Measurements from ENCODE around the gene ANXA10. TPM values are rescaled to one million over a fixed set of nuclear protein-coding genes. Genes with fewer than 3 reads are reported as not detected.

ANXA10 gene
- total and polyA plus RNA-seq, 2 donors (not counting 3 experiments of a cell fraction or from before 2014, with no cell fraction given): not detected

GRCh38 chr4:168167714-168168284 lies 75.5 kb downstream of the ANXA10 start:
- Histone ChIP-seq H3K36me3 (ENCODE audit: control insufficient read depth in 2 of 2, extremely low read depth in 1 of 2, insufficient read depth in 2 of 2, low read length in 2 of 2) (no peaks in the 10 kb centered on the region), H4K20me1 (replicated peaks; ENCODE audit: control insufficient read depth, extremely low read depth, insufficient read depth, low read length) (no peaks in the 10 kb centered on the region), H3K9me3 (replicated peaks; ENCODE audit: control insufficient read depth, insufficient read depth, low read length) (no peaks in the 10 kb centered on the region), H3K9me1 (replicated peaks; ENCODE audit: control insufficient read depth, extremely low read depth, insufficient read depth, low read length) (no peaks in the 10 kb centered on the region), H2AFZ (ENCODE audit: low read depth, low read length) (no peak overlapping the region), H3K27ac (ENCODE audit: insufficient read depth, low read depth, low read length) (no peak overlapping the region), H3K4me3 (replicated peaks in 1 of 3; ENCODE audit: insufficient read depth in 1 of 3, low read depth in 1 of 3, low read length in 3 of 3) (no peak overlapping the region), H3K79me2 (ENCODE audit: control insufficient read depth, insufficient read depth, low read length) (no peaks in the 10 kb centered on the region), H3K9ac (replicated peaks; ENCODE audit: extremely low read depth, insufficient read depth, low read length) (no peak overlapping the region), H3K27me3 (ENCODE audit: control insufficient read depth in 2 of 2, insufficient read depth in 2 of 2, low read length in 2 of 2) (no peaks in the 10 kb centered on the region), H3K4me2 (ENCODE audit: insufficient read depth, low read length) (no peak overlapping the region), H3K4me1 (ENCODE audit: control insufficient read depth, extremely low read depth, insufficient read depth, low read length) (peaks cover 4% of the 10 kb centered on the region)
- ChIA-PET CTCF (interaction anchor here (1.0 kb wide), 1 partner anchor 14 kb away, joined by 3 read pairs; no protein-coding TSS in a partner anchor), POLR2A (no interaction called here)
- DNase-seq (ENCODE audit: low read depth, low spot score) (no peak), FAIRE-seq (no peak)
- BruUV-seq (replicated peaks): no TSS peak
- dilution Hi-C loops (cut with MboI; ENCODE audit: extremely low pct_ligation_motif_present, low sequenced_read_pairs): no loop called here
- intact Hi-C loops (cut with micrococcal nuclease): no loop called here
- TF ChIP-seq FOS (IDR thresholded peaks at IDR 0.05; ENCODE audit: borderline replicate concordance, insufficient read depth, low read length) (no peak), GATA2 (IDR thresholded peaks at IDR 0.05; ENCODE audit: insufficient read depth, insufficient read length, low read depth, low read length) (no peak), MYC (IDR thresholded peaks at IDR 0.05; ENCODE audit: low read depth, low read length) (no peak), EZH2 (IDR thresholded peaks at IDR 0.05; ENCODE audit: borderline replicate concordance, low read depth, low read length, severe bottlenecking) (no peak), JUN (IDR thresholded peaks at IDR 0.05; ENCODE audit: borderline replicate concordance, insufficient read depth, insufficient read length, low read depth) (no peak), POLR2AphosphoS5 (IDR thresholded peaks at IDR 0.05; ENCODE audit: insufficient read depth, low read depth, low read length) (no peak), CTCF (IDR thresholded peaks at IDR 0.05; ENCODE audit: extremely low read depth in 1 of 2, insufficient read depth in 1 of 2, low read depth in 1 of 2, low read length in 2 of 2) (no peak), MAX (IDR thresholded peaks at IDR 0.05; ENCODE audit: insufficient read depth, insufficient read length) (no peak), POLR2A (IDR thresholded peaks at IDR 0.05; ENCODE audit: low read depth, low read length) (no peak)
